Astrocyte (in vitro differentiated cells and primary cell): ENCODE data around the gene TTPAL. TPM values are rescaled to one million over a fixed set of nuclear protein-coding genes. Genes with fewer than 3 reads are reported as not detected.

ENCODE experiments used
- DNase-seq: peaks from one replicate; pipeline ENCODE4 v3.0.0-alpha.2; 2010; ENCODE audit warnings: low read depth
- FAIRE-seq: peaks from 2 replicates; lab custom pipeline; 2011; peaks lifted over from hg19 to GRCh38; lab: Jason Lieb, UNC
- H2AFZ ChIP-seq: 2 replicates; pipeline ENCODE4 v1.6.0; 2012; ENCODE audit warnings: low read depth, low read length, inconsistent platforms
- H3K27ac ChIP-seq: 2 replicates; pipeline ENCODE4 v1.5.1; 2011; ENCODE audit warnings: low read depth, low read length, inconsistent platforms
- H3K27me3 ChIP-seq: 2 replicates; pipeline ENCODE4 v1.6.0; 2011; ENCODE audit warnings: low read length, inconsistent platforms; ENCODE audit not compliant: insufficient read depth
- H3K36me3 ChIP-seq: 2 replicates; pipeline ENCODE4 v1.5.1; 2011; ENCODE audit warnings: low read length, inconsistent platforms; ENCODE audit not compliant: insufficient read depth
- H3K4me1 ChIP-seq: 2 replicates; pipeline ENCODE4 v1.5.1; 2011; ENCODE audit warnings: low read length, inconsistent platforms; ENCODE audit not compliant: insufficient read depth
- H3K4me2 ChIP-seq: 2 replicates; pipeline ENCODE4 v1.6.0; 2012; ENCODE audit warnings: low read length, inconsistent platforms
- H3K4me3 ChIP-seq: 2 replicates; pipeline ENCODE4 v1.5.1; 2011; ENCODE audit warnings: low read depth, mild to moderate bottlenecking, low read length, inconsistent platforms; ENCODE audit not compliant: insufficient read depth
- H3K79me2 ChIP-seq: 2 replicates; pipeline ENCODE4 v1.6.0; 2012; ENCODE audit warnings: mild to moderate bottlenecking, low read length, inconsistent platforms; ENCODE audit not compliant: insufficient read depth
- H3K9ac ChIP-seq: 2 replicates; pipeline ENCODE4 v1.6.0; 2012; ENCODE audit warnings: mild to moderate bottlenecking, low read length, inconsistent platforms
- H3K9me3 ChIP-seq: 2 replicates; pipeline ENCODE4 v1.5.1; 2012; ENCODE audit warnings: low read depth, mild to moderate bottlenecking, low read length, inconsistent platforms; ENCODE audit not compliant: insufficient read depth
- H4K20me1 ChIP-seq: 2 replicates; pipeline ENCODE4 v1.6.0; 2012; ENCODE audit warnings: low read length, inconsistent platforms; ENCODE audit not compliant: insufficient read depth
- H3K27ac Mint-ChIP-seq: one replicate; pipeline ENCODE4 v1.8.0; 2021; ENCODE audit warnings: mild to moderate bottlenecking, mixed read lengths; ENCODE audit not compliant: unreplicated experiment
- H3K27me3 Mint-ChIP-seq: one replicate; pipeline ENCODE4 v1.8.0; 2021; ENCODE audit warnings: low read depth, mixed read lengths; ENCODE audit not compliant: unreplicated experiment
- H3K36me3 Mint-ChIP-seq: one replicate; pipeline ENCODE4 v1.8.0; 2021; ENCODE audit warnings: low read depth, mixed read lengths; ENCODE audit not compliant: unreplicated experiment
- H3K4me1 Mint-ChIP-seq: one replicate; pipeline ENCODE4 v1.8.0; 2021; ENCODE audit warnings: low read depth, mixed read lengths; ENCODE audit not compliant: unreplicated experiment
- H3K4me3 Mint-ChIP-seq: one replicate; pipeline ENCODE4 v1.8.0; 2021; ENCODE audit warnings: mild to moderate bottlenecking, moderate library complexity, mixed read lengths; ENCODE audit not compliant: unreplicated experiment
- H3K9me3 Mint-ChIP-seq: one replicate; pipeline ENCODE4 v1.8.0; 2021; ENCODE audit warnings: mild to moderate bottlenecking, mixed read lengths; ENCODE audit not compliant: unreplicated experiment
- EZH2 ChIP-seq: IDR thresholded peaks from 2 replicates; pipeline ENCODE4 v1.6.1; 2012; ENCODE audit warnings: mild to moderate bottlenecking, low read length, inconsistent platforms; ENCODE audit not compliant: insufficient read depth
- total RNA-seq: library from RNA; stranded (reverse); gene quantifications from 2 replicates; pipeline ENCODE4 v1.2.1, GENCODE V29; 2021
- TF ChIP-seq, protein P1 (sequence below): IDR thresholded peaks from 2 replicates; pipeline ENCODE4 v1.5.1; 2011; ENCODE audit warnings: low read depth, mild to moderate bottlenecking, inconsistent platforms, low read length, moderate library complexity; ENCODE audit not compliant: insufficient read depth

TTPAL gene
- total RNA-seq, 1 donor from 2014 or later = 23.3 TPM

DNA sequence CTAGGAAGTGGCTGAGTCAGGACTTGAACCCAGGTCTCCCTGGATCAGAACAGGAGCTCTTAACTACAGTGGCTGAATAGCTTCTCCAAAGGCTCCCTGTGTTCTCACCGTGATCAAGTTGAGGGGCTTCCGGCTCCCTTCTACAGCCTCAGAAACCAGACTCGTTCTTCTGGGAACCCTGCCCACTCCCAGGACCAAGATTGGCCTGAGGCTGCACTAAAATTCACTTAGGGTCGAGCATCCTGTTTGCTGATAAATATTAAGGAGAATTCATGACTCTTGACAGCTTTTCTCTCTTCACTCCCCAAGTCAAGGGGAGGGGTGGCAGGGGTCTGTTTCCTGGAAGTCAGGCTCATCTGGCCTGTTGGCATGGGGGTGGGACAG, 44.6 kb upstream of the TTPAL start:
- H3K9me3 ChIP-seq = no peaks in the 10 kb centered on the region
- H3K9me3 Mint-ChIP-seq = peaks cover 5% of the 10 kb centered on the region
- no peak for TF ChIP-seq EZH2
- H3K9ac ChIP-seq = no peak overlapping the region
- no peak overlapping the region for H3K27ac ChIP-seq
- no peak overlapping the region for H2AFZ ChIP-seq
- peaks cover 25% of the 10 kb centered on the region for H3K27me3 Mint-ChIP-seq
- no peaks in the 10 kb centered on the region for H3K36me3 Mint-ChIP-seq
- H3K4me1 ChIP-seq = no peaks in the 10 kb centered on the region
- no peak overlapping the region for H3K27ac Mint-ChIP-seq
- no peaks in the 10 kb centered on the region for H3K36me3 ChIP-seq
- no peak overlapping the region for H3K4me2 ChIP-seq
- no peaks in the 10 kb centered on the region for H3K4me1 Mint-ChIP-seq
- peaks cover 12% of the 10 kb centered on the region for H3K27me3 ChIP-seq
- H3K79me2 ChIP-seq = no peaks in the 10 kb centered on the region
- FAIRE-seq = no peak
- no peak overlapping the region for H3K4me3 ChIP-seq
- DNase-seq = no peak
- H3K4me3 Mint-ChIP-seq = no peak overlapping the region
- no peaks in the 10 kb centered on the region for H4K20me1 ChIP-seq

DNA sequence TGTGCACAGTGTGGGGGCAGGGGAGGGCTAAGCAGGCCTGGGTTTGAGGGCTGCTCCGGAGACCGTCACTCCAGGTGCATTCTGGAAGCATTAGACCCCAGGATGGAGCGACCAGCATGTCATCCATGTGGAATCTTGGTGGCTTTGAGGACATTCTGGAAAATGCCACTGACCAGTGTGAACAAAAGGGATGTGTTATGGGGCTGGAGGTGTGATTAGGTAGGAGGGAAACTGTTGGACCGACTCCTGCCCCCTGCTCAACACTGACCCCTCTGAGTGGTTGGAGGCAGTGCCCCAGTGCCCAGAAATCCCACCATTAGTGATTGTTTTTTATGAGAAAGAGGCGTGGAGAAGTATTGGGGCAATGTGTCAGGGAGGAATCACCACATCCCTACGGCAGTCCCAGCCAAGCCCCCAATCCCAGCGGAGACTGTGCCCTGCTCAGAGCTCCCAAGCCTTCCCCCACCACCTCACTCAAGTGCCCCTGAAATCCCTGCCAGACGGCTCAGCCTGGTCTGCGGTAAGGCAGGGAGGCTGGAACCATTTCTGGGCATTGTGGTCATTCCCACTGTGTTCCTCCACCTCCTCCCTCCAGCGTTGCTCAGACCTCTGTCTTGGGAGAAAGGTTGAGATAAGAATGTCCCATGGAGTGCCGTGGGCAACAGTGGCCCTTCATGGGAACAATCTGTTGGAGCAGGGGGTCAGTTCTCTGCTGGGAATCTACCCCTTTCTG, 44.0 kb upstream of the TTPAL start:
- H3K4me3 Mint-ChIP-seq = no peak overlapping the region
- no peak overlapping the region for H3K27ac Mint-ChIP-seq
- H3K9me3 Mint-ChIP-seq = peaks cover 5% of the 10 kb centered on the region
- no peaks in the 10 kb centered on the region for H3K36me3 Mint-ChIP-seq
- FAIRE-seq (no peak), DNase-seq (peak; percentile 36)
- Histone ChIP-seq H3K9ac (no peak overlapping the region), H2AFZ (peak overlapping the region; percentile 19), H3K27ac (no peak overlapping the region), H3K4me2 (no peak overlapping the region), H3K4me1 (no peaks in the 10 kb centered on the region), H3K9me3 (no peaks in the 10 kb centered on the region), H3K27me3 (peaks cover 12% of the 10 kb centered on the region), H3K4me3 (no peak overlapping the region), H4K20me1 (no peaks in the 10 kb centered on the region), H3K36me3 (no peaks in the 10 kb centered on the region), H3K79me2 (no peaks in the 10 kb centered on the region)
- TF ChIP-seq EZH2 = no peak
- TF ChIP-seq, protein P1, sequence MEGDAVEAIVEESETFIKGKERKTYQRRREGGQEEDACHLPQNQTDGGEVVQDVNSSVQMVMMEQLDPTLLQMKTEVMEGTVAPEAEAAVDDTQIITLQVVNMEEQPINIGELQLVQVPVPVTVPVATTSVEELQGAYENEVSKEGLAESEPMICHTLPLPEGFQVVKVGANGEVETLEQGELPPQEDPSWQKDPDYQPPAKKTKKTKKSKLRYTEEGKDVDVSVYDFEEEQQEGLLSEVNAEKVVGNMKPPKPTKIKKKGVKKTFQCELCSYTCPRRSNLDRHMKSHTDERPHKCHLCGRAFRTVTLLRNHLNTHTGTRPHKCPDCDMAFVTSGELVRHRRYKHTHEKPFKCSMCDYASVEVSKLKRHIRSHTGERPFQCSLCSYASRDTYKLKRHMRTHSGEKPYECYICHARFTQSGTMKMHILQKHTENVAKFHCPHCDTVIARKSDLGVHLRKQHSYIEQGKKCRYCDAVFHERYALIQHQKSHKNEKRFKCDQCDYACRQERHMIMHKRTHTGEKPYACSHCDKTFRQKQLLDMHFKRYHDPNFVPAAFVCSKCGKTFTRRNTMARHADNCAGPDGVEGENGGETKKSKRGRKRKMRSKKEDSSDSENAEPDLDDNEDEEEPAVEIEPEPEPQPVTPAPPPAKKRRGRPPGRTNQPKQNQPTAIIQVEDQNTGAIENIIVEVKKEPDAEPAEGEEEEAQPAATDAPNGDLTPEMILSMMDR = no peak
- H3K4me1 Mint-ChIP-seq = no peaks in the 10 kb centered on the region
- H3K27me3 Mint-ChIP-seq = peaks cover 25% of the 10 kb centered on the region

DNA sequence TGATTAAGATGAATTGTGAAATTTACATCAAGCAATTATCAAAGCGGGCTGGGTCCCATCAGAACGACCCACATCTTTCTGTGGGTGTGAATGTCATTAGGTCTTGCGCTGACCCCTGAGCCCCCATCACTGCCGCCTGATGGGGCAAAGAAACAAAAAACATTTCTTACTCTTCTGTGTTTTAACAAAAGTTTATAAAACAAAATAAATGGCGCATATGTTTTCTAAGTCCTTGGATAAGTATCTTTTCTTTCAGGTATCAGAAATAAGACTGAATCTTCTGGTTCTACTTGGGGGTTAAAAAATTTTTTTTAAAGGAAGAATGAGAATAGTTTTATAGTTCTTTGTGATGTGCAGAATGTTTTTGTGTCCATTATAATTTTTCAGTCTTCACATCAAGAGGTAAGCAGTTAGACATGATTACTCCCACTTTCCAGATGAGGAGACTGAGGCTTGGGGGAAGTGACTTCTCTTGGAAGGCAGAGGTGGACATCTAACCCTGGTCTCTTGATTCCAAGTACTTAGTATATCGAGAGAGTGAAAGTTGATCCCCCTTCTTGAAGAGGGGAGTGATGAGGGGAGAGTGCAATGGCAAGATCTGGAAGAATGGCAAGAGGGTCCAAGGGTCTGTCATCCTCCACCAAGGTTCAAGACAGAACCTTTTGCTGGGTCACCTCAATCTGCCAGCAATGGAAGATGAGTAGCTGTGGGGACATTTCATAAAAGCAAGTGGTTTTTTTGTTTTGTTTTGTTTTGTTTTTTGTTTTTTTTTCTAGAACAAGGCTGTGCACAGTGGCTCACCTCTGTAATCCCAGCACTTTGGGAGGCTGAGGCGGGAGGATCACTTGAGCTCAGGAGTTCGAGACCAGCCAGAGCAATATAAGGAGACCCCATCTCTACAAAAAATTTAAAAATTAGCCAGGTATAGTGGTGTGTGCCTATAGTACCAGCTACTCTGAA, 42.8 kb upstream of the TTPAL start:
- Histone ChIP-seq H4K20me1 (no peaks in the 10 kb centered on the region), H2AFZ (no peak overlapping the region), H3K27ac (no peak overlapping the region), H3K4me1 (no peaks in the 10 kb centered on the region), H3K9ac (no peak overlapping the region), H3K4me3 (no peak overlapping the region), H3K27me3 (peaks cover 12% of the 10 kb centered on the region), H3K79me2 (no peaks in the 10 kb centered on the region), H3K4me2 (no peak overlapping the region), H3K9me3 (no peaks in the 10 kb centered on the region), H3K36me3 (no peaks in the 10 kb centered on the region)
- H3K4me1 Mint-ChIP-seq = no peaks in the 10 kb centered on the region
- H3K36me3 Mint-ChIP-seq = no peaks in the 10 kb centered on the region
- H3K9me3 Mint-ChIP-seq = peaks cover 5% of the 10 kb centered on the region
- H3K27ac Mint-ChIP-seq = no peak overlapping the region
- FAIRE-seq (no peak), DNase-seq (no peak)
- no peak for TF ChIP-seq EZH2
- TF ChIP-seq, protein P1 = no peak
- H3K27me3 Mint-ChIP-seq = peaks cover 22% of the 10 kb centered on the region
- no peak overlapping the region for H3K4me3 Mint-ChIP-seq
